T-helper 1 cell (primary cell): Measurements from ENCODE around the gene C4orf50.

Experiments used
- DNase-seq, 5 donors: peaks; one replicate each; pipeline ENCODE4 v3.0.0-alpha.2; 2012 to 2020

Gene C4orf50

DNA sequence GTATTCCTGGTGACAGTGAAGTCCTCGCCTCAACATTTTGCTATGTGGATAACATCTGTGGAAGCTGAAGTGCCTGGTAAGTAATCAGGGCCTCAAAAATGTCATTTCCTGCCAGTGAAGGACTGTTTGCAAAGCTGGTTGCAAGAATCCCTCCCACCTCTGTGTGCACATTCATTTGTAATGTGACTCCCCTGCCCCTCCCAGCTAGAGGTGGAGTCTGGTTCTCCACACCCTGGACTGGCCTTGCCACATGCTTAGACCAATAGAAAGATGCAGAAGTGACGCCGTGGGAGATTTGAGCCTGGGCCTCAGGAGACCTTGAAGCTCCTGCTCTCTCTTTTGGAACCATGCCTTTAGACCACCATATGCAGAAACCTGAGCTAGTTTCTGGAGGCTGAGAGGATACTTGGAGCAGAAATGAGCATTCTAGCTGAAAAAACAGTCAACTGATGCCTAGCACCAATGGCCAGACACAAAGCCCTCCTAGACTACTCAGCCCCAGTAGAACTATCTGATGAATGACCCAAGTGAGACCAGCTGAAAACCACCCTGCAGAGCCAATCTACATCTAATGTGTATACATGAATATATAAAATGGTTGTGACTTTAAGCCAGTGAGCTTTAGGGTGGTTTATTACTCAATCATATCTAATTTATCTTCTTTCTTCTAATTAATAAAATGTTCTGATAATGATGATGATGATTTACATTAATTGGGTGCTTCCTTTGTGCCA, 77.6 kb downstream of the C4orf50 start:
- DNase-seq: no peak

GRCh38 chr4:5933996-5934831, 84.0 kb downstream of the C4orf50 start:
- DNase-seq: no peak

- DNase-seq: no peak
Observed at GRCh38 chr4:5933116-5933515, 85.1 kb downstream of the C4orf50 start.

DNA sequence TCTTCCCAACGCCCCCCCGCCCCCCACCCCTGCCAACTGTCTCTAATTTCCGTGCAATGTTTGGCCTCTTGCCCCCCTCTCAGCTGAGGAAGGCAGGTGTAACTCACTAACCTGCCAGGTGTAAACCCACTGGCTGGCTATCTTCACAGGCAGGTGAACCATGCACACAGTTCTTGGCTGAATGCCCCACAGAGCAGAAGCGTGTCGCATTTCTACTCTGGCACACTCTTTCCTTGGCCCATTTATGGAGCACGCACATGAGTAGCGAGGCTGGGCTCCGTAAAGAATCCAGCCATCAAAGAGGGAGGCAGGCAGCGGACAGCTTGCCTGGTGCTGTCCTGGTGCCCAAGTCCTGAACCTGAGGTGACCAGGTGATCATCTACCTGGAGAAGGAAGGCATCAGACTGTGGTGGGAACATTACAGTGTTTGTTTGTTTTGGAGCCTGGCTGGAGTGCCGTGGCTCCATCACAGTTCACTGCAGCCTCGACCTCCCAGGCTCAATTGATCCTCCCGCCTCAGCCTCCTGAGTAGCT, 86.1 kb downstream of the C4orf50 start:
- DNase-seq: no peak

DNA sequence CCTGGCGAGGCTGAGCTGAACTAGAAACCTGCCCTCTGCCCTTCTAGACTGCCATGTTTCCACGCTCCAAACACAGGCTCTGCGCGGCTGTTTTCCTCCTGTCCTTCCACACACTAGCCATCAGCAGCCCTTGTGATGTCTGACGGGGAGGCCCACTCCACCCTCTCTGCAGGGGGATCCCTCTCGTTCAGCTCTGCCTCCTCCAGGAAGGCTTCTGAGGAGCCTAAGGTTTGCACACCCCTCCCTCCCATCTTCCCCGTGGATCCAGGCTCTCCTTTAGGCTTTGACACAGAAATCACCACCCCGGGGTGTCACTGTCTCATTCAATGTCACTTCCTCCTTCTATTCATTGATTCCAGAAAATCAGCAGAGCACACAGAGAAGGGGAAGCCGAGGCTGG, 86.7 kb downstream of the C4orf50 start:
- no peak for DNase-seq

- DNase-seq: no peak
Observed at GRCh38 chr4:5930876-5931275, 87.4 kb downstream of the C4orf50 start.

- no peak for DNase-seq
Observed at GRCh38 chr4:5930456-5930855, 87.8 kb downstream of the C4orf50 start.

GRCh38 chr4:5928844-5929420, 89.3 kb downstream of the C4orf50 start:
- no peak for DNase-seq

GRCh38 chr4:5928274-5928673, 90.0 kb downstream of the C4orf50 start:
- no peak for DNase-seq

GRCh38 chr4:5927747-5928146, 90.5 kb downstream of the C4orf50 start:
- DNase-seq: no peak

- no peak for DNase-seq
Observed at GRCh38 chr4:5927116-5927515, 91.1 kb downstream of the C4orf50 start.

- no peak for DNase-seq
Observed at GRCh38 chr4:5926598-5926997, 91.6 kb downstream of the C4orf50 start.

DNA sequence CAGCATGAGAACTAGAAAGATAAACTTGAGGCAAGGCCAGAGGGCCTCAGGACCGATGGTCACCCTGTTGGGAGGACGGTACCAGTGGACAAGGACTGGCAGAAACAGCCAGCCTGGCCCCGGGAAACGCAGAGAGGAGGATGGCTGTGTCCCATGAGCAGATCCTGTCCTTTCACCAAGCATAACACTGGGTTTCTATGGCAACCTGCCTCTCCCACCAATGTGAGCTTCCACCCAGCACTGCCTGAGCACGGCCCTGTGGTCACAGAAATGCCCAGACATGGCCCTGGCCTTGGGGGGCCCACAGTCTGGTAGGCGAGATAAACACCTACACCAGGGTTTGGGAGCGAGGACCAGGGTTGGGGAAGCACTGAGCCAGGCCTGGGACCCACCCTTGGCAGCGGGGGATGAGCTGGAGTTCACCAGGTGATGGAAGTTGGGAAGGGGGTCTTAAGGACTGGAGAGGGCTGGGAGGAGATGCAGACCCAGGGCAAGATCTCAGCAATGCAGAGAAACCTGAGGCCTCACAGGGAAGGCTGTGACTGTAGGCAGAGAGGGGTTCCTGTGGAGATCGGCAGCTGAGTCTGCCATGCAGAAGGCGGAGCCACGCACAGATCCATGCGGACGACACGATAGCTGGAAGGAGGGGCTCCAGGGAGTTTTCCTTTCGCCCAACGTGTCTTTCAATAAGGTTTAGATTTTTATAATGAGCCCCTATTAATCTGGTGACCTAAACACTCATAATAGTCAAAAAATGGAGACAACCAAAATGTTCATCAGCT, 92.6 kb downstream of the C4orf50 start:
- DNase-seq: no peak

- no peak for DNase-seq
Observed at GRCh38 chr4:5924461-5925125, 93.6 kb downstream of the C4orf50 start.

GRCh38 chr4:5923376-5923775, 94.9 kb downstream of the C4orf50 start:
- no peak for DNase-seq

DNA sequence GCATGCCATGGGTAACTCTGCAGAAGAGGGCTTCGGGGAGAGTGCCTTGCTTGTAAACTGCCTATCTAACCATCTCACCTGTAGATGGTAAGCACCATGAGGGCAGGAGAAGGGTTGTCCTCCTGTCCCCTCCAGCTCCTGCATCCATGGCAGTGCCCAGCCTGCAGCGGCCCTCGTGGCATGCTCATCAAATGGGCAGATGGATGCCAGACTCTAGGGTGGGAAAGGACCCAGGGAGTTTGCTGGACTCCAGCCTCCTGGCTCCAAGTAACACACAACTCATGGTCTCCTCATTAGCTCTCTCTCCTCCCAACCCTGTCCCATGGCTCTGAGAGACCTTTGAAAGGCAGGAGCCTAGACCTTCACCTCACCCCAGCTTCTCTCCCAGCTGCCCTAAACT, 95.7 kb downstream of the C4orf50 start:
- no peak for DNase-seq

GRCh38 chr4:5921981-5922380, 96.2 kb downstream of the C4orf50 start:
- DNase-seq: no peak

GRCh38 chr4:5921101-5921980, 96.9 kb downstream of the C4orf50 start:
- no peak for DNase-seq

- no peak for DNase-seq
Observed at GRCh38 chr4:5919571-5919970, 98.7 kb downstream of the C4orf50 start.

- no peak for DNase-seq
Observed at GRCh38 chr4:5919044-5919443, 99.2 kb downstream of the C4orf50 start.

GRCh38 chr4:5918331-5918985, 99.8 kb downstream of the C4orf50 start:
- DNase-seq: no peak
